WTC11 (cell line): Measurements from ENCODE around the gene KY. TPM values are rescaled to one million over a fixed set of nuclear protein-coding genes. Genes with fewer than 3 reads are reported as not detected.

Experiments used
- ATAC-seq: fragments of 200-7000 bp; cut with Tn5 transposase; 2 replicates; pipeline ENCODE4 v1.10.0; 2021; ENCODE audit warnings: mild to moderate bottlenecking, moderate library complexity
- CTCF ChIA-PET: fragments of 300-600 bp; sonication (Branson Sonifier 250); formaldehyde crosslinking; loops from one replicate; lab custom pipeline; 2021; ENCODE audit warnings: antibody characterized with exemption; lab: Charles Lee
- POLR2A ChIA-PET: fragments of 350-600 bp; sonication (Branson Sonifier 250); formaldehyde crosslinking; loops from one replicate; lab custom pipeline; 2021; ENCODE audit warnings: antibody characterized with exemption; lab: Charles Lee
- DNase-seq: peaks from one replicate; pipeline ENCODE4 v3.0.0; 2021; ENCODE audit warnings: low spot score
- H3K27ac Mint-ChIP-seq: 2 replicates; pipeline ENCODE4 v1.8.0; 2021; ENCODE audit warnings: mixed read lengths
- H3K27me3 Mint-ChIP-seq: 2 replicates; pipeline ENCODE4 v1.8.0; 2021; ENCODE audit warnings: low read depth, mild to moderate bottlenecking, moderate library complexity, mixed read lengths
- H3K36me3 Mint-ChIP-seq: 2 replicates; pipeline ENCODE4 v1.8.0; 2021; ENCODE audit warnings: mixed read lengths
- H3K4me1 Mint-ChIP-seq: 2 replicates; pipeline ENCODE4 v1.8.0; 2022; ENCODE audit warnings: mixed read lengths
- H3K4me3 Mint-ChIP-seq: 2 replicates; pipeline ENCODE4 v1.8.0; 2021; ENCODE audit warnings: mild to moderate bottlenecking, moderate library complexity, mixed read lengths
- H3K9me3 Mint-ChIP-seq: 2 replicates; pipeline ENCODE4 v1.8.0; 2021; ENCODE audit warnings: mixed read lengths
- ATF1 ChIP-seq: sonication (generic); formaldehyde crosslinking; IDR thresholded peaks from 2 replicates; pipeline ENCODE4 v1.8.1; 2023; ENCODE audit warnings: mild to moderate bottlenecking, moderate library complexity, missing genetic modification reagents
- CBFB ChIP-seq: sonication (generic); formaldehyde crosslinking; IDR thresholded peaks from 2 replicates; pipeline ENCODE4 v1.8.1; 2022; ENCODE audit warnings: mild to moderate bottlenecking, low read depth, missing genetic modification reagents
- ELF4 ChIP-seq: sonication (generic); formaldehyde crosslinking; IDR thresholded peaks from 2 replicates; pipeline ENCODE4 v1.8.1; 2022; ENCODE audit warnings: low read depth, mild to moderate bottlenecking, moderate library complexity, missing genetic modification reagents
- FOXJ3 ChIP-seq: sonication (generic); formaldehyde crosslinking; IDR thresholded peaks from 2 replicates; pipeline ENCODE4 v1.9.0; 2021; ENCODE audit warnings: missing genetic modification reagents, mild to moderate bottlenecking, borderline replicate concordance
- GTF2I ChIP-seq: fragments of 250-450 bp; sonication (Bioruptor Pico); conservative IDR thresholded peaks from 2 replicates; pipeline ENCODE4 v1.4.0; 2021; ENCODE audit warnings: mild to moderate bottlenecking
- JAZF1 ChIP-seq: fragments of 250-450 bp; sonication (Bioruptor Pico); IDR thresholded peaks from 2 replicates; pipeline ENCODE4 v1.9.0; 2021; ENCODE audit warnings: moderate library complexity, mild to moderate bottlenecking, inconsistent platforms
- JUN ChIP-seq: sonication (generic); formaldehyde crosslinking; IDR thresholded peaks from 2 replicates; pipeline ENCODE4 v1.8.0; 2023; ENCODE audit warnings: mild to moderate bottlenecking, missing genetic modification reagents
- NFE2L1 ChIP-seq: sonication (generic); formaldehyde crosslinking; IDR thresholded peaks from 2 replicates; pipeline ENCODE4 v1.8.1; 2023; ENCODE audit warnings: missing genetic modification reagents
- NFYB ChIP-seq: sonication (generic); formaldehyde crosslinking; conservative IDR thresholded peaks from 2 replicates; pipeline ENCODE4 v1.8.0; 2022; ENCODE audit warnings: low read depth, missing genetic modification reagents
- OVOL2 ChIP-seq: fragments of 250-450 bp; sonication (Bioruptor Pico); IDR thresholded peaks from 2 replicates; pipeline ENCODE4 v1.9.0; 2021; ENCODE audit warnings: mild to moderate bottlenecking, borderline replicate concordance
- PRDM15 ChIP-seq: sonication (generic); formaldehyde crosslinking; IDR thresholded peaks from 2 replicates; pipeline ENCODE4 v1.8.0; 2022; ENCODE audit warnings: missing genetic modification reagents
- STAT6 ChIP-seq: sonication (generic); formaldehyde crosslinking; conservative IDR thresholded peaks from 2 replicates; pipeline ENCODE4 v1.8.1; 2023; ENCODE audit warnings: mild to moderate bottlenecking, low read depth, missing genetic modification reagents, moderate library complexity
- TEAD1 ChIP-seq: sonication (generic); formaldehyde crosslinking; IDR thresholded peaks from 2 replicates; pipeline ENCODE4 v1.8.0; 2022; ENCODE audit warnings: mild to moderate bottlenecking, missing genetic modification reagents
- TP53 ChIP-seq: sonication (generic); formaldehyde crosslinking; IDR thresholded peaks from 2 replicates; pipeline ENCODE4 v1.8.1; 2023; ENCODE audit warnings: mild to moderate bottlenecking, missing genetic modification reagents
- ZBTB21 ChIP-seq: sonication (generic); formaldehyde crosslinking; IDR thresholded peaks from 2 replicates; pipeline ENCODE4 v1.8.1; 2023; ENCODE audit warnings: mild to moderate bottlenecking, missing genetic modification reagents, borderline replicate concordance
- ZNF219 ChIP-seq: sonication (generic); formaldehyde crosslinking; IDR thresholded peaks from 2 replicates; pipeline ENCODE4 v1.8.0; 2023; ENCODE audit warnings: missing genetic modification reagents, mild to moderate bottlenecking, borderline replicate concordance
- ZNF423 ChIP-seq: fragments of 250-450 bp; sonication (Bioruptor Pico); IDR thresholded peaks from 2 replicates; pipeline ENCODE4 v2.1.2; 2022; ENCODE audit warnings: mild to moderate bottlenecking, moderate library complexity
- total RNA-seq: library from RNA; stranded (reverse); gene quantifications from 3 replicates; pipeline ENCODE4 v1.2.3, GENCODE V29; 2021
- TF ChIP-seq, protein P1 (sequence below): sonication (generic); formaldehyde crosslinking; IDR thresholded peaks from 2 replicates; pipeline ENCODE4 v1.8.0; 2022; ENCODE audit warnings: mild to moderate bottlenecking, missing genetic modification reagents
- TF ChIP-seq, protein P2 (sequence below): sonication (generic); formaldehyde crosslinking; IDR thresholded peaks from 2 replicates; pipeline ENCODE4 v1.8.1; 2022; ENCODE audit warnings: mild to moderate bottlenecking, missing genetic modification reagents, moderate library complexity, borderline replicate concordance
- TF ChIP-seq, protein P3 (sequence below): fragments of 200-600 bp; IDR thresholded peaks from 2 replicates; pipeline ENCODE4 v1.8.0; 2022; ENCODE audit warnings: antibody characterized with exemption

Gene KY
- total RNA-seq, 1 experiment from 2014 or later = not detected

DNA sequence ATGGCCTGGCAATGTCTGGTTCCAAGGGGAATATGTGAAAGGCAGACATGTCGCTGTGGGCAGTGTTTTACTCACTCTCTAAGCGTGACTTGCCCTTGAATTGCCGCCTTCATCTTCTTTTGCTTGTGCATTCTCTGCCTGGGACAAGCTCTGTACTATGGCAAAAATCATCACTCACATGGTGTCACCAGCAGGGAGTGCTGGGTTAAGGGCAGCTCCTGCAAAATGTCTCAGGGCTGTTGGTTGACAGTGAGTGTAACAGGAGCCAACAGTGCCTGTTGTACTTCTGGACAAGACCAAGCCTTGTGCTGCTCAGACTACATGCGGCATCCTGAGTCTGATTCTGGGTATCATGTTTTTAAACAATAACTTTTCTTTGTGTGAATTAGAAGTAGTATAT, 45.3 kb upstream of the KY start:
- no peak overlapping the region for H3K4me3 Mint-ChIP-seq
- H3K4me1 Mint-ChIP-seq = no peaks in the 10 kb centered on the region
- ChIA-PET POLR2A (no interaction called here), CTCF (no interaction called here)
- DNase-seq (no peak), ATAC-seq (no peak)
- TF ChIP-seq STAT6 (no peak), NFE2L1 (no peak), ZNF423 (CRISPR knock-in tag) (no peak), CBFB (CRISPR knock-in tag) (no peak), TEAD1 (CRISPR knock-in tag) (no peak), ELF4 (CRISPR knock-in tag) (no peak), GTF2I (CRISPR knock-in tag) (no peak), JUN (CRISPR knock-in tag) (no peak), ZNF219 (CRISPR knock-in tag) (no peak), OVOL2 (CRISPR knock-in tag) (no peak), ZBTB21 (CRISPR knock-in tag) (no peak), TP53 (no peak), PRDM15 (CRISPR knock-in tag) (no peak)
- TF ChIP-seq, protein P1, sequence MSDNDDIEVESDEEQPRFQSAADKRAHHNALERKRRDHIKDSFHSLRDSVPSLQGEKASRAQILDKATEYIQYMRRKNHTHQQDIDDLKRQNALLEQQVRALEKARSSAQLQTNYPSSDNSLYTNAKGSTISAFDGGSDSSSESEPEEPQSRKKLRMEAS = no peak
- TF ChIP-seq, protein P2, sequence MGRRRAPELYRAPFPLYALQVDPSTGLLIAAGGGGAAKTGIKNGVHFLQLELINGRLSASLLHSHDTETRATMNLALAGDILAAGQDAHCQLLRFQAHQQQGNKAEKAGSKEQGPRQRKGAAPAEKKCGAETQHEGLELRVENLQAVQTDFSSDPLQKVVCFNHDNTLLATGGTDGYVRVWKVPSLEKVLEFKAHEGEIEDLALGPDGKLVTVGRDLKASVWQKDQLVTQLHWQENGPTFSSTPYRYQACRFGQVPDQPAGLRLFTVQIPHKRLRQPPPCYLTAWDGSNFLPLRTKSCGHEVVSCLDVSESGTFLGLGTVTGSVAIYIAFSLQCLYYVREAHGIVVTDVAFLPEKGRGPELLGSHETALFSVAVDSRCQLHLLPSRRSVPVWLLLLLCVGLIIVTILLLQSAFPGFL (CRISPR knock-in tag) = no peak
- no peak overlapping the region for H3K27ac Mint-ChIP-seq
- H3K36me3 Mint-ChIP-seq = no peaks in the 10 kb centered on the region
- H3K9me3 Mint-ChIP-seq = peaks cover 4% of the 10 kb centered on the region; the same call in 1 of the 2 replicates
- peaks cover 50% of the 10 kb centered on the region for H3K27me3 Mint-ChIP-seq

DNA sequence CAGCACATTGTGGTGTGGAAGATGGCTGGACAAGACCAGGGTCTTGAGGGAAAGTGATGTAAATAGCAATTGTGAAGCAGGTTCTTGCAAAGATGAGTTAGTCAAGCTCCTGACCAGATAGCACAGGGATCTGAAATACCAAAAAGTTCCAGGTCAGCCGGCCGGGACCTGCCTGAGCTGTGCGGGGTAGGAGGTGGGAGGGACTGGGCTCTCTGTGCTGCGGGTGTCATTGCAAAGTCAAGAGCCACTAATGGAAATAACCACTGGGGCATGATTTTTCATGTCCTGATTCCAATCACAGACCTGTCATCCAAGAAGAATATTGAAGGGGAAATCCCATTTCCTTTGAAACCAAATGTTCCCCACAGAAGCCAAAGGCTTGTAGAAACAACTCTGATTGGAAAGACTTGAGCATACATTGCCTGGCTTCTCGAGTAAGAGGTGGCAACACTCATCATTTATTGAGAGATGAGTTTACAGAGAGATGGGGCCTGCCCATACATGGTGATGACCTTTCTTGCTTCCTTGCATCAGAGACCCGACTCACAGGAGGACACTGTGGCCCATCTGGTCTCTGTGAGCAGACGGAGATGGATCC, 44.2 kb upstream of the KY start:
- ChIA-PET POLR2A (no interaction called here), CTCF (interaction anchor here (1.5 kb wide), 1 partner anchor 44 kb away, joined by 3 read pairs; the partner anchor contains the start of gene KY)
- DNase-seq (no peak), ATAC-seq (no peak)
- no peak overlapping the region for H3K4me3 Mint-ChIP-seq
- TF ChIP-seq ZNF219 (CRISPR knock-in tag) (no peak), JAZF1 (CRISPR knock-in tag) (no peak), CBFB (CRISPR knock-in tag) (no peak), ZBTB21 (CRISPR knock-in tag) (no peak), ATF1 (CRISPR knock-in tag) (no peak), FOXJ3 (CRISPR knock-in tag) (no peak), PRDM15 (CRISPR knock-in tag) (no peak), NFYB (no peak)
- TF ChIP-seq, protein P3, sequence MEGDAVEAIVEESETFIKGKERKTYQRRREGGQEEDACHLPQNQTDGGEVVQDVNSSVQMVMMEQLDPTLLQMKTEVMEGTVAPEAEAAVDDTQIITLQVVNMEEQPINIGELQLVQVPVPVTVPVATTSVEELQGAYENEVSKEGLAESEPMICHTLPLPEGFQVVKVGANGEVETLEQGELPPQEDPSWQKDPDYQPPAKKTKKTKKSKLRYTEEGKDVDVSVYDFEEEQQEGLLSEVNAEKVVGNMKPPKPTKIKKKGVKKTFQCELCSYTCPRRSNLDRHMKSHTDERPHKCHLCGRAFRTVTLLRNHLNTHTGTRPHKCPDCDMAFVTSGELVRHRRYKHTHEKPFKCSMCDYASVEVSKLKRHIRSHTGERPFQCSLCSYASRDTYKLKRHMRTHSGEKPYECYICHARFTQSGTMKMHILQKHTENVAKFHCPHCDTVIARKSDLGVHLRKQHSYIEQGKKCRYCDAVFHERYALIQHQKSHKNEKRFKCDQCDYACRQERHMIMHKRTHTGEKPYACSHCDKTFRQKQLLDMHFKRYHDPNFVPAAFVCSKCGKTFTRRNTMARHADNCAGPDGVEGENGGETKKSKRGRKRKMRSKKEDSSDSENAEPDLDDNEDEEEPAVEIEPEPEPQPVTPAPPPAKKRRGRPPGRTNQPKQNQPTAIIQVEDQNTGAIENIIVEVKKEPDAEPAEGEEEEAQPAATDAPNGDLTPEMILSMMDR = no peak
- no peaks in the 10 kb centered on the region for H3K36me3 Mint-ChIP-seq
- H3K27ac Mint-ChIP-seq = no peak overlapping the region
- peaks cover 50% of the 10 kb centered on the region for H3K27me3 Mint-ChIP-seq
- peaks cover 4% of the 10 kb centered on the region; the same call in 1 of the 2 replicates for H3K9me3 Mint-ChIP-seq
- no peaks in the 10 kb centered on the region for H3K4me1 Mint-ChIP-seq
